NT2/D1 (cell line): ENCODE results near the gene GOT1.
A peak's percentile ranks its signal among the peaks of the same experiment; 100 is the strongest.

Experiments used
- DNase-seq: peaks from one replicate; pipeline ENCODE4 v3.0.0-alpha.2; 2011; ENCODE audit warnings: low read depth, low spot score
- H3K27me3 ChIP-seq: 2 replicates; pipeline ENCODE4 v1.6.0; 2011; ENCODE audit warnings: mild to moderate bottlenecking; ENCODE audit not compliant: insufficient read length, insufficient read depth
- H3K36me3 ChIP-seq: 2 replicates; pipeline ENCODE4 v1.6.1; 2011; ENCODE audit warnings: mild to moderate bottlenecking, low read length, mixed read lengths; ENCODE audit not compliant: insufficient read depth, insufficient read length
- H3K4me1 ChIP-seq: 2 replicates; pipeline ENCODE4 v1.5.1; 2011; ENCODE audit not compliant: insufficient read depth, insufficient read length
- H3K4me3 ChIP-seq: 2 replicates; pipeline ENCODE4 v1.5.1; 2011; ENCODE audit warnings: low read depth; ENCODE audit not compliant: insufficient read length
- H3K9ac ChIP-seq: 2 replicates; pipeline ENCODE4 v1.6.0; 2011; ENCODE audit warnings: low read depth; ENCODE audit not compliant: insufficient read length
- H3K9me3 ChIP-seq: 2 replicates; pipeline ENCODE4 v1.5.1; 2011; ENCODE audit warnings: mild to moderate bottlenecking, low read length; ENCODE audit not compliant: insufficient read depth
- SUZ12 ChIP-seq: IDR thresholded peaks from 2 replicates; pipeline ENCODE4 v1.6.1; 2011; ENCODE audit not compliant: insufficient read length, insufficient read depth; ENCODE audit errors: extremely low read depth
- YY1 ChIP-seq: IDR thresholded peaks from 2 replicates; pipeline ENCODE4 v1.6.1; 2011; ENCODE audit not compliant: insufficient read length, insufficient read depth
- ZNF274 ChIP-seq: IDR thresholded peaks from 2 replicates; pipeline ENCODE4 v1.6.1; 2011; ENCODE audit warnings: mild to moderate bottlenecking, low read depth, low read length

GOT1 gene

DNA sequence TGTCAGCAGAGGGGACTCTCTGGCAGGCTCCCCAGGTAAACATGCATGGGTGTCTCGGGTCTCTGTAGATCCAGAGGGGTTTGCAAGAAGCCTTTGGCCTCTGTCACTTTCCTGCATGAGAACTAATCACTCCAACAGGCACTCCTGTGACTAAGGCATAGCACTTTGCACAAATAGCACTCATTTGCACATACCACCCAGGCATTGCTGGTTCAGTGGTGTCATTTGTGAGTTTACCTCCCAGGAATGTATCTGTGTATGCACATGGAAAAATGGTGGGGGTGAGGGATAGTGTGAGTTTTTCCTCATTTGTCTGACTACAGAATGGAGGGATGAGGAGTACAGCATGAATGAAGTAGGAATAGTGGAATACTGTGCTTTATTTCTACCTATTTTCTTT, 61.8 kb downstream of the GOT1 start:
- Histone ChIP-seq H3K4me1 (peaks cover 2% of the 10 kb centered on the region), H3K9me3 (no peaks in the 10 kb centered on the region), H3K4me3 (no peak overlapping the region), H3K36me3 (peaks cover 3% of the 10 kb centered on the region), H3K9ac (no peak overlapping the region), H3K27me3 (no peaks in the 10 kb centered on the region)
- TF ChIP-seq ZNF274: no peak
- TF ChIP-seq SUZ12: no peak
- TF ChIP-seq YY1: no peak
- DNase-seq: no peak

DNA sequence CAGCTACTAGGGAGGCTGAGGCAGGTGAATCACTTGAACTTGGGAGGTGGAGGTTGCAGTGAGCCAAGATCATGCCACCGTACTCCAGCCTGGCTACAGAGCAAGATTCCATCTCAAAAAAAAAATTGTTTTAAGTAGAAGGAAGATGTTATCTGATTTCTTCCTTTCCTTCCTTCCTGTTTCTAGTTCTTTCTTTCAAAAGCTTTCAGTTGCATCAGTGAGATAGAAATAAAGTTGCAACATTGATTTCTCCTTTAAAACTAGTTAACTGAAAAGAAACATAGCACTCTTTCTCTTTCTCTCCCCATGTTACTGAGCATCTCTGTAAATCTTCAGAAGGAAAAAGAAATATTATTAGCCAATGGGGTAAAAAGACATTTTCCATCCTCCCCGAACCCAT, 63.8 kb downstream of the GOT1 start:
- Histone ChIP-seq H3K4me1 (peaks cover 2% of the 10 kb centered on the region), H3K9me3 (no peaks in the 10 kb centered on the region), H3K27me3 (no peaks in the 10 kb centered on the region), H3K36me3 (peaks cover 3% of the 10 kb centered on the region), H3K4me3 (no peak overlapping the region), H3K9ac (no peak overlapping the region)
- TF ChIP-seq SUZ12 (no peak), ZNF274 (no peak), YY1 (no peak)
- DNase-seq: no peak

DNA sequence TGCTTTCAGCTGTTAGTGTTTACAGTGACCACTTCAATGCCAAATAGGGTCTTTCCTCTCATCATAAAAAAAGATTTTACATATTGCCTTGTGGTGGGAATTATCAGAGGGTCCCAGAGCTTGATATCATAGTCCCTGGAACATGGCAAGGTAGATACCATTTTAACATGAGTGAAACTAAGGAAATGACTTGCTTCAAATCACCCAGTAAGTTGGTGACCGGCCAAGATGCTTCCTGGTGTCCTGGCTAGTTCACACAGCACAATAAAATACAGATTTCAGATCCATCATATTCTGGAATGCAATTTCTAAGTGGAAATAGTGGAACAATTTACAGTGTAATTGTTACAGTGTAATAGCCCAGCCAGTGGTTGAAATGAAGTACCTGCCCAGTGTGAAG, 64.7 kb downstream of the GOT1 start:
- no peaks in the 10 kb centered on the region for H3K9me3 ChIP-seq
- DNase-seq: no peak

DNA sequence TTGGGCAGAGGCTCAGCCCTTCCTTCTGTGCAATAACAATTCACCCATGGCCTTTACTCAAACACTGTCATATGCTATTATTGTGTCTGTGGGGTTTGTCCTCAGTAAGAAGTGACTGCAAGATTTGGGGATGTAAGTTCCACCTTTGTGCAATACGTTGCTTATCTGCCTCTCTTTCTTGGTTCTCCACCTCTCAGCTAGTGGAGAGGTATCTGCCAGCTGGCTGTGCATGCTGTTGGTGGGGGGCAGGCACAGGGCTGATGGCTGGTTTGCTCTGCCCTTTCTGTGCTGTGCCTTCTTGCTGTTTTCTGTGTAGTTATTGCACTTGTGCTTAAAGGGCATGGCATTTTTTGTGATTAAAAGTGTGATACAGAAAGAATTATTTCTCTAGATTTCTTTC, 65.1 kb downstream of the GOT1 start:
- Histone ChIP-seq H3K4me3 (no peak overlapping the region), H3K27me3 (no peaks in the 10 kb centered on the region)
- TF ChIP-seq ZNF274: no peak
- TF ChIP-seq YY1: no peak
- TF ChIP-seq SUZ12: no peak

More for the DNA sequence above, 64.7 kb downstream of the GOT1 start:
- Histone ChIP-seq H3K4me1 (peaks cover 2% of the 10 kb centered on the region), H3K36me3 (peaks cover 3% of the 10 kb centered on the region), H3K4me3 (no peak overlapping the region), H3K27me3 (no peaks in the 10 kb centered on the region), H3K9ac (no peak overlapping the region)
- TF ChIP-seq ZNF274: no peak
- no peak for TF ChIP-seq YY1
- no peak for TF ChIP-seq SUZ12

DNA sequence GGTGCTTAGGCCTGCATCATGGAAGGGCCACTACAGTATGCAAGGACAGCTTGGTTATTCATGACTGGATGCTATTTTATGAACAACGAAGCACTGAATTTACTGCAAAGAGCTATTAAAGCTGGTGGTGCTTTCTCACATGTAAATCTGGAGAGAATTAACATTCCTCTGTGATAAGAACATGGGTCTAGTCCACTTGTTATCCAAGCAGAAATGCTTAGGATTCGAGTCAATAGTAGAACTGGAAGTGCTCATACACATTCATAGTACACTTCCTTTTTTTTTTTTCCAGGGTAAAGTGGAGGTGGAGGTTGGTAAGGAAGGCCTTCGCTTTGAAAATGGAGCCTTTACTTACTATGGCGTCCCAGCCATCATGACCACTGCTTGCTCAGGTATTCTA, 66.3 kb downstream of the GOT1 start:
- no peak for TF ChIP-seq YY1
- no peak for TF ChIP-seq ZNF274
- no peak for TF ChIP-seq SUZ12
- peaks cover 2% of the 10 kb centered on the region for H3K4me1 ChIP-seq
- H3K36me3 ChIP-seq: peaks cover 3% of the 10 kb centered on the region
- no peak overlapping the region for H3K9ac ChIP-seq
- H3K4me3 ChIP-seq: no peak overlapping the region
- no peak for DNase-seq
- H3K9me3 ChIP-seq: no peaks in the 10 kb centered on the region
- no peaks in the 10 kb centered on the region for H3K27me3 ChIP-seq

More for the DNA sequence above, 65.1 kb downstream of the GOT1 start:
- Histone ChIP-seq H3K9me3 (no peaks in the 10 kb centered on the region), H3K36me3 (peaks cover 3% of the 10 kb centered on the region), H3K4me1 (peaks cover 2% of the 10 kb centered on the region), H3K9ac (no peak overlapping the region)
- DNase-seq: no peak

DNA sequence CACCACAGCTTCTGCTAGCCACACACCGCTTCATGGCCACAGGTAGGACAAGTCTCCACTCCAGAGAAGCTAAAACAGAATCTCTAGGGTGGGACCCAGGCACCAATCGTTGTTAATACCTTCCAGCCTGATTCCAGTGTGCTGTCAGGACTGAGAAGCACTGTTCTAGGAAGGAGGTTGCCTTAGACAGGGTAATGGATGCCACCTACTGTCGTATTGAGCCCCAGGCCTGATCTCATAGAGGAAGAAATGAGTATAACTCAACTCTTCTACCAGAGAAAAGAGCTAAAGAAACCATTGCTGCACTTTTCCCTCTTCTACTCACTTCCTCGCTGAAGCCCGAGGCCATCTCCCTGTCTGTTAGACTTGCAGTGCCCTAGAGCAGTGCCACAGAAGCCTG, 69.5 kb downstream of the GOT1 start:
- H3K4me3 ChIP-seq: no peak overlapping the region
- no peak overlapping the region for H3K9ac ChIP-seq
- no peak for DNase-seq
- no peaks in the 10 kb centered on the region for H3K27me3 ChIP-seq
- no peaks in the 10 kb centered on the region for H3K9me3 ChIP-seq
- peaks cover 6% of the 10 kb centered on the region for H3K4me1 ChIP-seq
- H3K36me3 ChIP-seq: peaks cover 3% of the 10 kb centered on the region
- no peak for TF ChIP-seq SUZ12
- no peak for TF ChIP-seq YY1

DNA sequence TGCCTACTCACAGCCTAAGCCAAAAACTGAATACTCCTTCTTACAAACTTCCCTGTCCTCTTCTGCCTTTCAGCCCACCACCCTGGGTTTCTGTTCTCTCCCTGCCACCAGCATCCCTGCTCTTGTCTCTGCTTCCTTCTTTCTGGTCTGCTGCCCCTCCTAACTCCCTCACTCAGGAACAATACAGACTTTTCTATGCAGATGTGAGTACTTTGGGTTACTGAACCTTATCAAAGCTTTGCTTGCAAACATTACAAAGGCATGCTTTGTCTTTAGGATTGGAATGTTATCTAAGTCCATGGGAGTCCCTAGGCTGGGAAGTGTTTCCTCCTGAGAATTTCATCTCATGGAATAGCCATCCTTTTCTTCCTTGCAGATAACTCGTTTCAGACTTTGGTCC, 72.3 kb downstream of the GOT1 start:
- TF ChIP-seq ZNF274: no peak
- TF ChIP-seq YY1: no peak
- no peak for TF ChIP-seq SUZ12
- Histone ChIP-seq H3K36me3 (no peaks in the 10 kb centered on the region), H3K9ac (no peak overlapping the region), H3K27me3 (no peaks in the 10 kb centered on the region), H3K4me1 (peaks cover 6% of the 10 kb centered on the region), H3K9me3 (no peaks in the 10 kb centered on the region), H3K4me3 (no peak overlapping the region)
- DNase-seq: peak; percentile 61

DNA sequence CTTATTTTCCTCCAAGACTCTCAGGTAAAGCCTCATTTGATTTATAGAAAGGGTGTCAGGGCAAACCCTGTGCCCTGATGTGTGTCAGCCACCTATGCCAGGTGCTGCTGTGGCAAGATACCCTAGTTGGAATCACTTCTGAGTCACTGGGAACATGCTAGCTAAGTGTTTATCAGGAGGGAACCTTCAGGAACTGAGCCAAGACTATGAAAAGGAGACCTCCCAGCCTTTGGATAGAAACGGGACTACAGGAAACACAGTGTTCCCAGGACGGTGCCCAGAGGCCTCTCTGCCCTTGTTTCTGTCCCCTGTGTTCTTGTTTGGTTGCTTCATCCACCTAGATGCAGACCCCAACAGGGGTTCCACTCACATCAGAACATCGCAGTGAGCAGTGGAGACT, 72.7 kb downstream of the GOT1 start:
- no peak for DNase-seq
- Histone ChIP-seq H3K36me3 (no peaks in the 10 kb centered on the region), H3K9me3 (no peaks in the 10 kb centered on the region), H3K4me3 (no peak overlapping the region), H3K9ac (no peak overlapping the region), H3K27me3 (no peaks in the 10 kb centered on the region), H3K4me1 (peaks cover 6% of the 10 kb centered on the region)
- TF ChIP-seq SUZ12 (no peak), YY1 (no peak), ZNF274 (no peak)
